Measurements from ENCODE around the gene ZEB2.

GRCh38 chr2:144354953-144355352 is 165.0 kb downstream of the ZEB2 start:
- no peak for TF ChIP-seq CTCF (IDR thresholded peaks at IDR 0.05; ENCODE audit: poor library complexity, severe bottlenecking)
- no peak for TF ChIP-seq REST (IDR thresholded peaks at IDR 0.05; ENCODE audit: borderline replicate concordance)
- no peak for TF ChIP-seq EZH2 (IDR thresholded peaks at IDR 0.05; ENCODE audit: borderline replicate concordance, insufficient read depth, low read length, poor library complexity, severe bottlenecking)
- no peak for TF ChIP-seq TAF1 (IDR thresholded peaks at IDR 0.05; ENCODE audit: low read depth)
- no peak for TF ChIP-seq MXI1 (conservative IDR thresholded peaks at IDR 0.05; ENCODE audit: poor library complexity, severe bottlenecking)
- no peak for TF ChIP-seq EP300 (conservative IDR thresholded peaks at IDR 0.05; ENCODE audit: poor library complexity, severe bottlenecking)
